Fibroblast of villous mesenchyme (primary cell): ENCODE data around the gene LPGAT1. TPM values are rescaled to one million over a fixed set of nuclear protein-coding genes. Genes with fewer than 3 reads are reported as not detected.
A peak's percentile ranks its signal among the peaks of the same experiment; 100 is the strongest.
"Not testable (repeated sequence)": the region's sequence is repeated elsewhere in the genome, so short reads cannot be mapped to it uniquely, and the experiment has no call there.

Experiments used
- DNase-seq: peaks from one replicate; pipeline ENCODE4 v3.0.0-alpha.2; 2010; ENCODE audit warnings: low read depth
- H3K4me3 ChIP-seq: 2 replicates; pipeline ENCODE4 v1.5.1; 2011; ENCODE audit warnings: low read depth, mild to moderate bottlenecking, low read length
- CTCF ChIP-seq: IDR thresholded peaks from 2 replicates; pipeline ENCODE4 v1.5.1; 2012; ENCODE audit warnings: low read depth, mild to moderate bottlenecking, low read length; ENCODE audit not compliant: insufficient read depth
- small RNA-seq: library from RNA; depleted of rRNA; stranded (forward); fragments of <200 nt; gene quantifications from one replicate; pipeline ENCODE3, GENCODE V24; 2012
- total RNA-seq: library from RNA; depleted of rRNA; stranded (reverse); fragments of >200 nt; gene quantifications from 2 replicates; pipeline ENCODE4 v1.2.3, GENCODE V29; 2012

LPGAT1 gene
- total RNA-seq, 1 donor: 73.4 TPM

- no peak overlapping the region for H3K4me3 ChIP-seq
- no peak for TF ChIP-seq CTCF
- DNase-seq: no peak
Measured at GRCh38 chr1:211699059-211699458, 131.5 kb downstream of the LPGAT1 start.

GRCh38 chr1:211698161-211699026, 132.2 kb downstream of the LPGAT1 start:
- H3K4me3 ChIP-seq: peak overlapping the region; percentile 18
- peak; percentile 98 for TF ChIP-seq CTCF
- peak; percentile 56 for DNase-seq

DNA sequence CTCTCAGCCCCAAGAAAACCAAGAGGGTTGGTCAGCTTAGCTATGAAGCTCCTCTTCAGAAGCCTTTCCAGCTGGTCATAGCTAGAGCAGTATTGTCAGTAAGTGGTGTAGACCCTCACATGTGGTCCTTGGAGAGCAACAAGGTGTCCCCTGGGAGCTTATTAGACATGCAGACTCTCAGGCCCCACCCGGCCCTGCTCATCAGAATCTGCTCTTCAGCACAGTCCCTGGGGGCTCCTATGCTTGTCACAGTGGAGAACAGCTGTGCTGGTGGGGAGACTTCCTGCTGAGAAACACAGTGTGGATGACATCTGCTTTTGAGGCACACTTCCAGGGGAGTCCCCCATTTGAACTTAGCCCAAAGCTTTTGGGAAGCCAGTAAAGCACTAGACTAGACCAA, 133.2 kb downstream of the LPGAT1 start:
- TF ChIP-seq CTCF: no peak
- DNase-seq: no peak
- H3K4me3 ChIP-seq: no peak overlapping the region

GRCh38 chr1:211695135-211695816, 135.3 kb downstream of the LPGAT1 start:
- TF ChIP-seq CTCF: no peak
- no peak for DNase-seq
- no peak overlapping the region for H3K4me3 ChIP-seq

- DNase-seq, H3K4me3 ChIP-seq: not testable (repeated sequence)
Measured at GRCh38 chr1:211693911-211694310, 136.7 kb downstream of the LPGAT1 start.

Small RNA genes lying within 50 kb of the gene (small RNA-seq; reads per million reads assigned to genes)
- gene RF00019 (not detected), gene RN7SL344P (not detected)

Other genes with a start within 250 kb of the LPGAT1 start
- 10.0 and 17.7 TPM in 2 replicates for gene NEK2, start 155.1 kb downstream of the LPGAT1 start, total RNA-seq
- gene INTS7, start 204.8 kb upstream of the LPGAT1 start, total RNA-seq: 14.5 and 22.9 TPM in 2 replicates
- gene DTL, start 205.0 kb upstream of the LPGAT1 start, total RNA-seq: 13.2 and 16.0 TPM in 2 replicates